Measurements from ENCODE around the gene TICAM2. TPM values are rescaled to one million over a fixed set of nuclear protein-coding genes. Genes with fewer than 3 reads are reported as not detected.

Gene TICAM2
- total RNA-seq, 1 donor from 2014 or later = 0.86 TPM

Other genes with a start within 250 kb of the TICAM2 start
- 13.9 and 14.6 TPM in 2 replicates for gene FEM1C, start 57.7 kb downstream of the TICAM2 start, total RNA-seq
- 40.9 and 41.9 TPM in 2 replicates for gene TMED7, start 23.6 kb upstream of the TICAM2 start, total RNA-seq
- 0.45 and 0.82 TPM in 2 replicates for gene CDO1, start 214.2 kb upstream of the TICAM2 start, total RNA-seq
- 31.7 and 37.0 TPM in 2 replicates for gene ATG12, start 239.1 kb upstream of the TICAM2 start, total RNA-seq
- 64.6 and 72.8 TPM in 2 replicates for gene AP3S1, start 239.5 kb upstream of the TICAM2 start, total RNA-seq